ENCODE results near the gene BICRA. TPM values are rescaled to one million over a fixed set of nuclear protein-coding genes. Genes with fewer than 3 reads are reported as not detected.
"Not testable (repeated sequence)": the region's sequence is repeated elsewhere in the genome, so short reads cannot be mapped to it uniquely, and the experiment has no call there.

Gene BICRA
- total RNA-seq (5.9 TPM), polyA plus RNA-seq (10.9 TPM)

- under 1% methylated on average over 93 of the region's 94 CpGs for WGBS
- H3K4me3 ChIP-seq (ENCODE audit: low read depth, low read length) = peak within 1 kb of the TSS; percentile 98
- peaks cover 2% of the 10 kb centered on the region for H3K4me1 ChIP-seq (ENCODE audit: insufficient read depth)
- peak within 1 kb of the TSS; percentile 97 for H3K27ac ChIP-seq (ENCODE audit: low read depth)
- no peaks in the 10 kb centered on the region for H3K36me3 ChIP-seq (ENCODE audit: insufficient read depth)
- no peak for DNase-seq (ENCODE audit: extremely low spot score)
Measured at GRCh38 chr19:47608969-47609905, at the start of gene BICRA. BICRA (plus strand) TSS chr19:47609134; CDS start chr19:47673575, 64,441 bp downstream.

DNA sequence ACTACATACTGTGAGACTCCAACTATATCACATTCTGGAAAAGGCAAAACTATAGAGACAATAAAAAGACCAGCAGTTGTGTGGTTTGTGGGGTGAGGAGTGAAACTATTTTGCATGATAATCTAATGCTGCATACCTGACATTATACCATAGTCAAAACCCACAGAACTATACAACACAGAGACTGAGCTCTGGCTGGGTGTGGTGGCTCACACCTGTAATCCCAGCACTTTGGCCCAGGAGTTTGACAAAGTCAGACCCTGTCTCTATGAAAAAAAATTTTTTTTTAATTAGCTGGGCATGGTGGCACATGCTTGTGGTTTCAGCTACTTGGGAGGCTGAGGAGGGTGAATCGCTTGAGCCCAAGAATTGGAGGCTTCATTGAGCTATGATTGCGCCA is 47.9 kb upstream of the BICRA start:
- 94% methylated on average over 2 of the region's 2 CpGs for WGBS
- no peaks in the 10 kb centered on the region for H3K4me1 ChIP-seq (ENCODE audit: insufficient read depth)
- no peak for DNase-seq (ENCODE audit: extremely low spot score)
- H3K4me3 ChIP-seq (ENCODE audit: low read depth, low read length) = no peak overlapping the region
- no peak overlapping the region for H3K27ac ChIP-seq (ENCODE audit: low read depth)
- no peaks in the 10 kb centered on the region for H3K36me3 ChIP-seq (ENCODE audit: insufficient read depth)

DNA sequence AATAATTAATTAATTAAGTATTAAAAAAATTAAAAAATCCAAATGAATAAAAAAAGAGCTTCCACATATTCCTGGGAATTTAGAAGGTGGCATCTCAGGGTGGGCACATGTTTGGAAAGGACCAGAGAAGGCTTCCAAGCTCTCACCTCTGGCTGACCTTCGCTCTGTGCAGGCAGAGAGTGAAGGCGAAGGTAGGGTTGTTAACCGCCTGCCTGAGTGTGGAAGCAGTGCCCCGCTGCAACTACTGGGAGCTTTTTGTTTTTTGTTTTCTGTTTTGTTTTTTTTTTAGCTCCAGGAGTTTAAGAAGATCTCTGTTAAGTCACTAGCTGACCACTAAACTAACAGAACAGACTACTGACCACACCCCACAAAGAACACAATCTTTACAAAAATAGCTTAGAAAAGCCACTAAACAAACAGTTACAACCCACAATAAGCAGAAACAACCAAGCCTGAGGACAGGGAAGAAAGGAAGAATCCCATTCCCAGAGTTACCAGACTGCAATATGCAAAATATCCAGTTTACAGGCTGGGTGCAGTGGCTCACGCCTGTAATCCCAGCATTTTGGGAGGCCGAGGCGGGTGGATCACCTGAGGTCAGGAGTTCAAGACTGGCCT is 47.4 kb upstream of the BICRA start:
- 91% methylated on average over 7 of the region's 7 CpGs for WGBS
- H3K36me3 ChIP-seq (ENCODE audit: insufficient read depth) = no peaks in the 10 kb centered on the region
- H3K27ac ChIP-seq (ENCODE audit: low read depth) = no peak overlapping the region
- no peak overlapping the region for H3K4me3 ChIP-seq (ENCODE audit: low read depth, low read length)
- no peak for DNase-seq (ENCODE audit: extremely low spot score)
- H3K4me1 ChIP-seq (ENCODE audit: insufficient read depth) = no peaks in the 10 kb centered on the region

DNA sequence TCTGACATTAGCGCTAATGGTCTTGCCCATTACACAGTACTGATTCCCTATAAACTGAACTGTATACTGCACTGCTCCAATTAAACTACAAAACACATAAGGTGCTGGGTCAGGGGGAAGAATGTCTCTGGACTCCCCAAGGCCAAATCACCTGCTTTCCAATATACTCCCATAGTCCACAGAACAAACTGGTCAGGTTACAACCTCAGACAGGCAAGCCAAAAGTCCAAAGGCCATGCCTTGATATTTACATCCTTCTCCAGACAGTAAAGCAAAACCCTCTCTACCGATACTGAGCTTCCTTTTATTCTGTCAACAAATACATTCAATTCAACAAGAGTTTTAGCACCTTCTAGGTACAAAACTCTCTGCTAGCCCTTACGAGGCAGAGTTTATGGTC is 44.9 kb upstream of the BICRA start:
- H3K4me3 ChIP-seq (ENCODE audit: low read depth, low read length) = no peak overlapping the region
- no peaks in the 10 kb centered on the region for H3K4me1 ChIP-seq (ENCODE audit: insufficient read depth)
- H3K36me3 ChIP-seq (ENCODE audit: insufficient read depth) = no peaks in the 10 kb centered on the region
- 80% methylated on average over 3 of the region's 3 CpGs for WGBS
- DNase-seq (ENCODE audit: extremely low spot score) = no peak
- no peak overlapping the region for H3K27ac ChIP-seq (ENCODE audit: low read depth)

DNA sequence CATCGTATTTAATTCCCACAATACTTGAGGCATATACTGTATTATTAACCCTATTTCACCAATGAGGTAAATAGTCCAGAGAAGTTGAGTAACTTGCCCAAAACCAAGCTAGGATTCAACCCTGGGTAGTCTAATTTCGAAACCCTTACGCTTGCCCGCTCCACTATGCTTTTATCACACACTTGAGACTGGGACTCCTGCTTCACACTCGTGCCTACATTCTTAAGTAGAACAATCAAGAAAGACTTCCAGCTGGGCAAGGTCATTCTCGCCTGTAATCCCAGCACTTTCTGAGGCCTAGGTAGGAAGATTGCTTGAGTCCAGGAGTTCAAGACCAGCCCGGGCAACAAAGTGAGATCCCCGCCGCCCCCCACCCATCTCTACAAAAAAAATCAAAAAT is 39.6 kb upstream of the BICRA start:
- WGBS = 83% methylated on average over 9 of the region's 9 CpGs
- Histone ChIP-seq H3K4me3 (ENCODE audit: low read depth, low read length) (no peak overlapping the region), H3K27ac (ENCODE audit: low read depth) (no peak overlapping the region), H3K4me1 (ENCODE audit: insufficient read depth) (no peaks in the 10 kb centered on the region), H3K36me3 (ENCODE audit: insufficient read depth) (no peaks in the 10 kb centered on the region)
- no peak for DNase-seq (ENCODE audit: extremely low spot score)

GRCh38 chr19:47572635-47573034 is 36.3 kb upstream of the BICRA start:
- DNase-seq (ENCODE audit: extremely low spot score) = no peak
- H3K4me1 ChIP-seq (ENCODE audit: insufficient read depth) = no peaks in the 10 kb centered on the region
- 65% methylated on average over 22 of the region's 22 CpGs for WGBS
- H3K27ac ChIP-seq (ENCODE audit: low read depth) = no peak overlapping the region
- H3K4me3 ChIP-seq (ENCODE audit: low read depth, low read length) = peak overlapping the region; percentile 28
- H3K36me3 ChIP-seq (ENCODE audit: insufficient read depth) = no peaks in the 10 kb centered on the region

GRCh38 chr19:47573071-47574026 is 35.6 kb upstream of the BICRA start, which contains the start of gene ZNF541:
ZNF541 (minus strand) TSS chr19:47573148; CDS start chr19:47555856, 17,292 bp downstream.
- WGBS = 14% methylated on average over 89 of the region's 89 CpGs
- H3K4me1 ChIP-seq (ENCODE audit: insufficient read depth) = no peaks in the 10 kb centered on the region
- H3K4me3 ChIP-seq (ENCODE audit: low read depth, low read length) = peak within 1 kb of the TSS; percentile 28
- no peak within 1 kb of the TSS for H3K27ac ChIP-seq (ENCODE audit: low read depth)
- no peak for DNase-seq (ENCODE audit: extremely low spot score)
- H3K36me3 ChIP-seq (ENCODE audit: insufficient read depth) = no peaks in the 10 kb centered on the region

DNA sequence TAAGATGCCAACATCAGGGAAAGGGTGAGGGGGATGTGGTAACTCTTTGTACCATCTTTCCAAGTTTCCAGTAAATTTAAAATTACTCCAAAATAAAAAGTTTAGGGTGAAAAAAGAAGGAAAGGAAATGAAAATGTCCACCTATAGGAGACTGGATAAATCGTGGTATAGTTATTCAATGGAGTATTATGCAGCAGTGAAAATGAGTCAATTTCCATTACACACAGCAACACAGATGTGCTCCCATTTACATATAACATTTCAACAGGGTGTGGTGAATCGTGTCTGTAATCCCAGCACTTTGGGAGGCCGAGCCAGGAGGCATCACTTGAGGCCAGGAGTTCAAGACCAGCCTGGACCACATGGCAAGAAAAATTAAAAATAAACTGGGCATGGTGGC is 28.5 kb upstream of the BICRA start:
- Histone ChIP-seq H3K27ac (ENCODE audit: low read depth) (no peak overlapping the region), H3K4me3 (ENCODE audit: low read depth, low read length) (no peak overlapping the region), H3K36me3 (ENCODE audit: insufficient read depth) (no peaks in the 10 kb centered on the region), H3K4me1 (ENCODE audit: insufficient read depth) (no peaks in the 10 kb centered on the region)
- 92% methylated on average over 3 of the region's 3 CpGs for WGBS
- no peak for DNase-seq (ENCODE audit: extremely low spot score)

- 57% methylated on average over 6 of the region's 6 CpGs for WGBS
- H3K27ac ChIP-seq (ENCODE audit: low read depth) = peak overlapping the region; percentile 35
- no peaks in the 10 kb centered on the region for H3K4me1 ChIP-seq (ENCODE audit: insufficient read depth)
- no peak for DNase-seq (ENCODE audit: extremely low spot score)
- no peak overlapping the region for H3K4me3 ChIP-seq (ENCODE audit: low read depth, low read length)
- no peaks in the 10 kb centered on the region for H3K36me3 ChIP-seq (ENCODE audit: insufficient read depth)
Measured at GRCh38 chr19:47581605-47582319, 27.2 kb upstream of the BICRA start.

DNA sequence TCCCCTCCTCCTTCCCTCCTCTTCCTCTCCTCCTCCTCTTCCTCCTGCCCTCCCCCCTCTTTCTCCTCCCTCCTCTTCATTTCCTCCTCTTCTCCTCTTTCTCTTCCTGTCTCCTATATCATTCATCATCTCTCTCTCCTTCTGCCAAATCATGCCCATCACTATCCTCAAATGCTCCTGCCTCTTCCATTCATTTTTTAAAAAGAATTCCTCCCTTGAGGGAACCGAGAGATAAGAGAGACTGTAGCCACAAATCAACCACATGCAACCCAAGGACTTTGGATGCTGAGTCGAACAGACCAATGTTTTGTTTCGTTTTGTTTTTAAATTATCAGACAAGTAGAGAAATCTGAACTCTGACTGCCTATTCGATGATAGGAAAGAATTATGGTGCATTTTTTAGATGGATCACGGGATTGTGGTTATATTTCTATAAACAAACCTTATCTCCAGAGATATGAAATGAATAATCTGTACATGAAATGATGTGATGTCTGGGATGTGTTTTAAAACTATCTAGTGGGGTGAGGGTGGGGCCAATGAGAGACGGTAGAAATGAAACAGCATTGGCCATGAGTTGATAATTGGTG is 26.5 kb upstream of the BICRA start:
- Histone ChIP-seq H3K36me3 (ENCODE audit: insufficient read depth) (no peaks in the 10 kb centered on the region), H3K4me3 (ENCODE audit: low read depth, low read length) (no peak overlapping the region), H3K4me1 (ENCODE audit: insufficient read depth) (no peaks in the 10 kb centered on the region), H3K27ac (ENCODE audit: low read depth) (peak overlapping the region; percentile 35)
- WGBS = 9% methylated on average over 6 of the region's 6 CpGs
- no peak for DNase-seq (ENCODE audit: extremely low spot score)

DNA sequence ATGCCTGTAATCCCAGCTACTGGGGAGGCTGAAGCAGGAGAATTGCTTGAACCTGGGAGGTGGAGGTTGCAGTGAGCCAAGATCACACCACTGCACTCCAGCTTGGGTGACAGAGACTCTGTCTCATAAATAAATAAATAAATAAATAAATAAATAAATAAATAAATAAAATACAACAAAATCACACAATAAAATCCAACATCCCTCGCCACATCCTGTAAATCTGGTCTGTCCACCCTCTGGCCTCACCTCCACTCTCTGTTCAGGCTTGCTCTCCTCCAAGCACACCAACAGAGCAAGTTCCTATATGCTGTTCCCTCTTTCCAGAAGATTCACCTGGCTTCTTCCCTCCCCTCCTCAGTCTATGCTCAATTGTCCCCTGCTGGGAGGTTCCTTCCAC is 25.8 kb upstream of the BICRA start:
- WGBS = 94% methylated on average over 1 of the region's 1 CpG
- not testable (repeated sequence) for H3K4me3 ChIP-seq (ENCODE audit: low read depth, low read length); H3K4me1 ChIP-seq (ENCODE audit: insufficient read depth); H3K27ac ChIP-seq (ENCODE audit: low read depth); H3K36me3 ChIP-seq (ENCODE audit: insufficient read depth); DNase-seq (ENCODE audit: extremely low spot score)

GRCh38 chr19:47587295-47587694 is 21.6 kb upstream of the BICRA start:
- H3K27ac ChIP-seq (ENCODE audit: low read depth) = no peak overlapping the region
- 96% methylated on average over 4 of the region's 4 CpGs for WGBS
- no peak overlapping the region for H3K4me3 ChIP-seq (ENCODE audit: low read depth, low read length)
- no peaks in the 10 kb centered on the region for H3K4me1 ChIP-seq (ENCODE audit: insufficient read depth)
- H3K36me3 ChIP-seq (ENCODE audit: insufficient read depth) = no peaks in the 10 kb centered on the region
- DNase-seq (ENCODE audit: extremely low spot score) = no peak
